WTC11 (cell line): Measurements from ENCODE around the gene OPA1. TPM values are rescaled to one million over a fixed set of nuclear protein-coding genes. Genes with fewer than 3 reads are reported as not detected.

Experiments used
- ATAC-seq: fragments of 200-7000 bp; cut with Tn5 transposase; 2 replicates; pipeline ENCODE4 v1.10.0; 2021; ENCODE audit warnings: mild to moderate bottlenecking, moderate library complexity
- CTCF ChIA-PET: fragments of 300-600 bp; sonication (Branson Sonifier 250); formaldehyde crosslinking; loops from one replicate; lab custom pipeline; 2021; ENCODE audit warnings: antibody characterized with exemption; lab: Charles Lee
- POLR2A ChIA-PET: fragments of 350-600 bp; sonication (Branson Sonifier 250); formaldehyde crosslinking; loops from one replicate; lab custom pipeline; 2021; ENCODE audit warnings: antibody characterized with exemption; lab: Charles Lee
- DNase-seq: peaks from one replicate; pipeline ENCODE4 v3.0.0; 2021; ENCODE audit warnings: low spot score
- H3K27ac Mint-ChIP-seq: 2 replicates; pipeline ENCODE4 v1.8.0; 2021; ENCODE audit warnings: mixed read lengths
- H3K27me3 Mint-ChIP-seq: 2 replicates; pipeline ENCODE4 v1.8.0; 2021; ENCODE audit warnings: low read depth, mild to moderate bottlenecking, moderate library complexity, mixed read lengths
- H3K36me3 Mint-ChIP-seq: 2 replicates; pipeline ENCODE4 v1.8.0; 2021; ENCODE audit warnings: mixed read lengths
- H3K4me1 Mint-ChIP-seq: 2 replicates; pipeline ENCODE4 v1.8.0; 2022; ENCODE audit warnings: mixed read lengths
- H3K4me3 Mint-ChIP-seq: 2 replicates; pipeline ENCODE4 v1.8.0; 2021; ENCODE audit warnings: mild to moderate bottlenecking, moderate library complexity, mixed read lengths
- H3K9me3 Mint-ChIP-seq: 2 replicates; pipeline ENCODE4 v1.8.0; 2021; ENCODE audit warnings: mixed read lengths
- ATF1 ChIP-seq: sonication (generic); formaldehyde crosslinking; IDR thresholded peaks from 2 replicates; pipeline ENCODE4 v1.8.1; 2023; ENCODE audit warnings: mild to moderate bottlenecking, moderate library complexity, missing genetic modification reagents
- CBFB ChIP-seq: sonication (generic); formaldehyde crosslinking; IDR thresholded peaks from 2 replicates; pipeline ENCODE4 v1.8.1; 2022; ENCODE audit warnings: mild to moderate bottlenecking, low read depth, missing genetic modification reagents
- CREM ChIP-seq: sonication (generic); formaldehyde crosslinking; IDR thresholded peaks from 2 replicates; pipeline ENCODE4 v1.8.1; 2022; ENCODE audit warnings: mild to moderate bottlenecking, missing genetic modification reagents, moderate library complexity
- E2F4 ChIP-seq: sonication (generic); formaldehyde crosslinking; IDR thresholded peaks from 2 replicates; pipeline ENCODE4 v1.8.1; 2022; ENCODE audit warnings: low read depth, mild to moderate bottlenecking, moderate library complexity, missing genetic modification reagents, borderline replicate concordance
- ETV6 ChIP-seq: sonication (generic); formaldehyde crosslinking; IDR thresholded peaks from 2 replicates; pipeline ENCODE4 v1.8.1; 2022; ENCODE audit warnings: mild to moderate bottlenecking, missing genetic modification reagents
- FOXJ3 ChIP-seq: sonication (generic); formaldehyde crosslinking; IDR thresholded peaks from 2 replicates; pipeline ENCODE4 v1.9.0; 2021; ENCODE audit warnings: missing genetic modification reagents, mild to moderate bottlenecking, borderline replicate concordance
- GABPB1 ChIP-seq: sonication (generic); formaldehyde crosslinking; IDR thresholded peaks from 2 replicates; pipeline ENCODE4 v1.8.1; 2023; ENCODE audit warnings: mild to moderate bottlenecking, missing genetic modification reagents
- HMGA2 ChIP-seq: fragments of 250-450 bp; sonication (Bioruptor Pico); IDR thresholded peaks from 2 replicates; pipeline ENCODE4 v1.4.0; 2021; ENCODE audit warnings: mild to moderate bottlenecking, moderate library complexity
- NFYB ChIP-seq: sonication (generic); formaldehyde crosslinking; conservative IDR thresholded peaks from 2 replicates; pipeline ENCODE4 v1.8.0; 2022; ENCODE audit warnings: low read depth, missing genetic modification reagents
- PREB ChIP-seq: sonication (generic); formaldehyde crosslinking; IDR thresholded peaks from 2 replicates; pipeline ENCODE4 v1.8.1; 2022; ENCODE audit warnings: mild to moderate bottlenecking, missing genetic modification reagents, moderate library complexity, borderline replicate concordance
- TCF7 ChIP-seq: sonication (generic); formaldehyde crosslinking; IDR thresholded peaks from 2 replicates; pipeline ENCODE4 v1.8.0; 2022; ENCODE audit warnings: mild to moderate bottlenecking, low read depth, missing genetic modification reagents, moderate library complexity
- ZNF121 ChIP-seq: sonication (generic); formaldehyde crosslinking; IDR thresholded peaks from 2 replicates; pipeline ENCODE4 v1.8.0; 2023; ENCODE audit warnings: missing genetic modification reagents
- ZNF263 ChIP-seq: sonication (generic); formaldehyde crosslinking; IDR thresholded peaks from 2 replicates; pipeline ENCODE4 v1.8.1; 2022; ENCODE audit warnings: low read depth, mild to moderate bottlenecking, moderate library complexity, missing genetic modification reagents
- total RNA-seq: library from RNA; stranded (reverse); gene quantifications from 3 replicates; pipeline ENCODE4 v1.2.3, GENCODE V29; 2021
- TF ChIP-seq, protein P1 (sequence below): sonication (generic); formaldehyde crosslinking; IDR thresholded peaks from 2 replicates; pipeline ENCODE4 v1.8.0; 2022; ENCODE audit warnings: missing genetic modification reagents
- TF ChIP-seq, protein P2 (sequence below): fragments of 250-450 bp; sonication (Bioruptor Pico); IDR thresholded peaks from 2 replicates; pipeline ENCODE4 v2.1.2; 2022; ENCODE audit warnings: mild to moderate bottlenecking, moderate library complexity
- TF ChIP-seq, protein P3 (sequence below): sonication (generic); formaldehyde crosslinking; IDR thresholded peaks from 2 replicates; pipeline ENCODE4 v1.8.0; 2023; ENCODE audit warnings: mild to moderate bottlenecking, missing genetic modification reagents
- TF ChIP-seq, protein P4 (sequence below): sonication (generic); formaldehyde crosslinking; IDR thresholded peaks from 2 replicates; pipeline ENCODE4 v1.8.0; 2022; ENCODE audit warnings: mild to moderate bottlenecking, missing genetic modification reagents
- TF ChIP-seq, protein P5 (sequence below): sonication (generic); formaldehyde crosslinking; IDR thresholded peaks from 2 replicates; pipeline ENCODE4 v1.8.1; 2023; ENCODE audit warnings: mild to moderate bottlenecking, missing genetic modification reagents, moderate library complexity
- TF ChIP-seq, protein P6 (sequence below): fragments of 250-450 bp; sonication (Bioruptor Pico); IDR thresholded peaks from 2 replicates; pipeline ENCODE4 v1.8.0; 2021; ENCODE audit warnings: mild to moderate bottlenecking

The OPA1 gene
- total RNA-seq, 1 experiment from 2014 or later: 84.7 TPM

DNA sequence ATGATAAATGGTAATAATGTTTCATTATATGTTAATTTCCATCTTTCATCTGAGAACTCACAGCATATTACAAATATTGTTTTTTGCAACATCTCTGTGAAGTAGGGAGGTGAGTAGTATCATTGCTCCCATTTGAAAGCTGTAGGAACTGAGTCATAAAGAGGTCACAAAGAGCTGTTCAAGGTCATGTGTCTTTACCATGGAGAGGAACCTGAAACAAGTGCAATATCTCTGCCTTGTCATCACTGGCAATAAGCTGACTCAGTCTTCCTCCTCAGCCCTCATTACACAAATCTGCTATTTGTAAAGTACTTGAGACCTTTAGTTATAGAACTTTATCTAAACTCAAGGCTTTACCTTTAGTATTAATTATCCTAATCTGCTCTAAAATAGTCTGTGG lies 33.9 kb upstream of the OPA1 start:
- H3K4me1 Mint-ChIP-seq: peaks cover 10% of the 10 kb centered on the region
- no peaks in the 10 kb centered on the region for H3K36me3 Mint-ChIP-seq
- CTCF ChIA-PET: no interaction called here
- no peaks in the 10 kb centered on the region for H3K9me3 Mint-ChIP-seq
- no peaks in the 10 kb centered on the region for H3K27me3 Mint-ChIP-seq
- TF ChIP-seq HMGA2 (CRISPR knock-in tag): no peak
- TF ChIP-seq, protein P1, sequence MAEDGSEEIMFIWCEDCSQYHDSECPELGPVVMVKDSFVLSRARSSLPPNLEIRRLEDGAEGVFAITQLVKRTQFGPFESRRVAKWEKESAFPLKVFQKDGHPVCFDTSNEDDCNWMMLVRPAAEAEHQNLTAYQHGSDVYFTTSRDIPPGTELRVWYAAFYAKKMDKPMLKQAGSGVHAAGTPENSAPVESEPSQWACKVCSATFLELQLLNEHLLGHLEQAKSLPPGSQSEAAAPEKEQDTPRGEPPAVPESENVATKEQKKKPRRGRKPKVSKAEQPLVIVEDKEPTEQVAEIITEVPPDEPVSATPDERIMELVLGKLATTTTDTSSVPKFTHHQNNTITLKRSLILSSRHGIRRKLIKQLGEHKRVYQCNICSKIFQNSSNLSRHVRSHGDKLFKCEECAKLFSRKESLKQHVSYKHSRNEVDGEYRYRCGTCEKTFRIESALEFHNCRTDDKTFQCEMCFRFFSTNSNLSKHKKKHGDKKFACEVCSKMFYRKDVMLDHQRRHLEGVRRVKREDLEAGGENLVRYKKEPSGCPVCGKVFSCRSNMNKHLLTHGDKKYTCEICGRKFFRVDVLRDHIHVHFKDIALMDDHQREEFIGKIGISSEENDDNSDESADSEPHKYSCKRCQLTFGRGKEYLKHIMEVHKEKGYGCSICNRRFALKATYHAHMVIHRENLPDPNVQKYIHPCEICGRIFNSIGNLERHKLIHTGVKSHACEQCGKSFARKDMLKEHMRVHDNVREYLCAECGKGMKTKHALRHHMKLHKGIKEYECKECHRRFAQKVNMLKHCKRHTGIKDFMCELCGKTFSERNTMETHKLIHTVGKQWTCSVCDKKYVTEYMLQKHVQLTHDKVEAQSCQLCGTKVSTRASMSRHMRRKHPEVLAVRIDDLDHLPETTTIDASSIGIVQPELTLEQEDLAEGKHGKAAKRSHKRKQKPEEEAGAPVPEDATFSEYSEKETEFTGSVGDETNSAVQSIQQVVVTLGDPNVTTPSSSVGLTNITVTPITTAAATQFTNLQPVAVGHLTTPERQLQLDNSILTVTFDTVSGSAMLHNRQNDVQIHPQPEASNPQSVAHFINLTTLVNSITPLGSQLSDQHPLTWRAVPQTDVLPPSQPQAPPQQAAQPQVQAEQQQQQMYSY (CRISPR knock-in tag): no peak
- TF ChIP-seq, protein P2, sequence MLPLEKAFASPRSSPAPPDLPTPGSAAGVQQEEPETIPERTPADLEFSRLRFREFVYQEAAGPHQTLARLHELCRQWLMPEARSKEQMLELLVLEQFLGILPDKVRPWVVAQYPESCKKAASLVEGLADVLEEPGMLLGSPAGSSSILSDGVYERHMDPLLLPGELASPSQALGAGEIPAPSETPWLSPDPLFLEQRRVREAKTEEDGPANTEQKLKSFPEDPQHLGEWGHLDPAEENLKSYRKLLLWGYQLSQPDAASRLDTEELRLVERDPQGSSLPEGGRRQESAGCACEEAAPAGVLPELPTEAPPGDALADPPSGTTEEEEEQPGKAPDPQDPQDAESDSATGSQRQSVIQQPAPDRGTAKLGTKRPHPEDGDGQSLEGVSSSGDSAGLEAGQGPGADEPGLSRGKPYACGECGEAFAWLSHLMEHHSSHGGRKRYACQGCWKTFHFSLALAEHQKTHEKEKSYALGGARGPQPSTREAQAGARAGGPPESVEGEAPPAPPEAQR (CRISPR knock-in tag): no peak
- no peak for TF ChIP-seq CBFB (CRISPR knock-in tag)
- no peak for TF ChIP-seq PREB
- TF ChIP-seq NFYB (CRISPR knock-in tag): no peak
- TF ChIP-seq ATF1 (CRISPR knock-in tag): no peak
- no peak for TF ChIP-seq GABPB1 (CRISPR knock-in tag)
- TF ChIP-seq, protein P3, sequence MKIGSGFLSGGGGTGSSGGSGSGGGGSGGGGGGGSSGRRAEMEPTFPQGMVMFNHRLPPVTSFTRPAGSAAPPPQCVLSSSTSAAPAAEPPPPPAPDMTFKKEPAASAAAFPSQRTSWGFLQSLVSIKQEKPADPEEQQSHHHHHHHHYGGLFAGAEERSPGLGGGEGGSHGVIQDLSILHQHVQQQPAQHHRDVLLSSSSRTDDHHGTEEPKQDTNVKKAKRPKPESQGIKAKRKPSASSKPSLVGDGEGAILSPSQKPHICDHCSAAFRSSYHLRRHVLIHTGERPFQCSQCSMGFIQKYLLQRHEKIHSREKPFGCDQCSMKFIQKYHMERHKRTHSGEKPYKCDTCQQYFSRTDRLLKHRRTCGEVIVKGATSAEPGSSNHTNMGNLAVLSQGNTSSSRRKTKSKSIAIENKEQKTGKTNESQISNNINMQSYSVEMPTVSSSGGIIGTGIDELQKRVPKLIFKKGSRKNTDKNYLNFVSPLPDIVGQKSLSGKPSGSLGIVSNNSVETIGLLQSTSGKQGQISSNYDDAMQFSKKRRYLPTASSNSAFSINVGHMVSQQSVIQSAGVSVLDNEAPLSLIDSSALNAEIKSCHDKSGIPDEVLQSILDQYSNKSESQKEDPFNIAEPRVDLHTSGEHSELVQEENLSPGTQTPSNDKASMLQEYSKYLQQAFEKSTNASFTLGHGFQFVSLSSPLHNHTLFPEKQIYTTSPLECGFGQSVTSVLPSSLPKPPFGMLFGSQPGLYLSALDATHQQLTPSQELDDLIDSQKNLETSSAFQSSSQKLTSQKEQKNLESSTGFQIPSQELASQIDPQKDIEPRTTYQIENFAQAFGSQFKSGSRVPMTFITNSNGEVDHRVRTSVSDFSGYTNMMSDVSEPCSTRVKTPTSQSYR: no peak
- TF ChIP-seq ZNF263 (CRISPR knock-in tag): no peak
- no peak for TF ChIP-seq ETV6 (CRISPR knock-in tag)
- TF ChIP-seq, protein P4, sequence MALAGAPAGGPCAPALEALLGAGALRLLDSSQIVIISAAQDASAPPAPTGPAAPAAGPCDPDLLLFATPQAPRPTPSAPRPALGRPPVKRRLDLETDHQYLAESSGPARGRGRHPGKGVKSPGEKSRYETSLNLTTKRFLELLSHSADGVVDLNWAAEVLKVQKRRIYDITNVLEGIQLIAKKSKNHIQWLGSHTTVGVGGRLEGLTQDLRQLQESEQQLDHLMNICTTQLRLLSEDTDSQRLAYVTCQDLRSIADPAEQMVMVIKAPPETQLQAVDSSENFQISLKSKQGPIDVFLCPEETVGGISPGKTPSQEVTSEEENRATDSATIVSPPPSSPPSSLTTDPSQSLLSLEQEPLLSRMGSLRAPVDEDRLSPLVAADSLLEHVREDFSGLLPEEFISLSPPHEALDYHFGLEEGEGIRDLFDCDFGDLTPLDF (CRISPR knock-in tag): no peak
- TF ChIP-seq, protein P5, sequence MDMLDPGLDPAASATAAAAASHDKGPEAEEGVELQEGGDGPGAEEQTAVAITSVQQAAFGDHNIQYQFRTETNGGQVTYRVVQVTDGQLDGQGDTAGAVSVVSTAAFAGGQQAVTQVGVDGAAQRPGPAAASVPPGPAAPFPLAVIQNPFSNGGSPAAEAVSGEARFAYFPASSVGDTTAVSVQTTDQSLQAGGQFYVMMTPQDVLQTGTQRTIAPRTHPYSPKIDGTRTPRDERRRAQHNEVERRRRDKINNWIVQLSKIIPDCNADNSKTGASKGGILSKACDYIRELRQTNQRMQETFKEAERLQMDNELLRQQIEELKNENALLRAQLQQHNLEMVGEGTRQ (CRISPR knock-in tag): no peak
- TF ChIP-seq CREM: no peak
- no peak for TF ChIP-seq FOXJ3 (CRISPR knock-in tag)
- TF ChIP-seq, protein P6, sequence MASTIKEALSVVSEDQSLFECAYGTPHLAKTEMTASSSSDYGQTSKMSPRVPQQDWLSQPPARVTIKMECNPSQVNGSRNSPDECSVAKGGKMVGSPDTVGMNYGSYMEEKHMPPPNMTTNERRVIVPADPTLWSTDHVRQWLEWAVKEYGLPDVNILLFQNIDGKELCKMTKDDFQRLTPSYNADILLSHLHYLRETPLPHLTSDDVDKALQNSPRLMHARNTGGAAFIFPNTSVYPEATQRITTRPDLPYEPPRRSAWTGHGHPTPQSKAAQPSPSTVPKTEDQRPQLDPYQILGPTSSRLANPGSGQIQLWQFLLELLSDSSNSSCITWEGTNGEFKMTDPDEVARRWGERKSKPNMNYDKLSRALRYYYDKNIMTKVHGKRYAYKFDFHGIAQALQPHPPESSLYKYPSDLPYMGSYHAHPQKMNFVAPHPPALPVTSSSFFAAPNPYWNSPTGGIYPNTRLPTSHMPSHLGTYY (CRISPR knock-in tag): no peak
- no peak for TF ChIP-seq E2F4 (CRISPR knock-in tag)
- TF ChIP-seq TCF7: no peak
- TF ChIP-seq ZNF121 (CRISPR knock-in tag): no peak
- TF ChIP-seq, all 79 proteins: peak for 0
- no peak overlapping the region for H3K4me3 Mint-ChIP-seq
- no peak overlapping the region for H3K27ac Mint-ChIP-seq
- ATAC-seq: no peak
- DNase-seq: no peak
- POLR2A ChIA-PET: no interaction called here
